ENCODE results near the gene ABHD16A.
"Not testable (repeated sequence)": the region's sequence is repeated elsewhere in the genome, so short reads cannot be mapped to it uniquely, and the experiment has no call there.

ABHD16A gene

DNA sequence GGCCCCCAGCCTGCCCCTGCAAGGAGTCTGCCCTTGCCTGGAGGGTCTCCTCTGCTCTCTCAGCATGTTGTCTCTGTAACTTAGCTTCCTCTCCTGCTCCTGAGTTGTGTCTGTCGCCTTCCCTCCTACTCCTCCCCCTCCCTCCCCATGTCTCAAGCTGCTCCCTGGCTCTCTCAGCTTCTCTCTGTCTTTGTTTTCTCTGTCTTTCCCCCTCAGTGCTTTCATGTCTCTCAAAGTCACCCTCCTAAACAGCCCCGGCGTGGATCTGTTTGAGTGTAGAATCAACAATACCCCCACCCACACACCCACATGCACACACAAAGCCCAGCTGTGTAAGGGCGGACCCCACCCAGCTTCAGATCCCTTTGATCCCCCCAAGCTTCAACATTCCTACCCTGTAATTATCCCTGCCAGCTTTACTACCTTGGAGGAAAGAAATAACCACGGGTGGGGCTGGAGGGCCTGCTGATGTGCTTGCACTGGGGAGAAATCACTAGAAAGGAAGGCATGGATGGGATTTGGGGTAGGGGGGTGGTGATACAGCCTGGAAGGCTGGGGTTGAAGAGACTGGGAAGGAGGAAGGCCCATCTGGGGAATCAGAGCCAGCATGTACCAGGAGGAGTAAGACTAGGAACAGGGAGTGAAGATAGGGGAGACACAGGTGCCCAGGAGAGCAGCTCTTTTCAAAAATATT, 11.0 kb upstream of the ABHD16A start:
- no peak for DNase-seq

DNA sequence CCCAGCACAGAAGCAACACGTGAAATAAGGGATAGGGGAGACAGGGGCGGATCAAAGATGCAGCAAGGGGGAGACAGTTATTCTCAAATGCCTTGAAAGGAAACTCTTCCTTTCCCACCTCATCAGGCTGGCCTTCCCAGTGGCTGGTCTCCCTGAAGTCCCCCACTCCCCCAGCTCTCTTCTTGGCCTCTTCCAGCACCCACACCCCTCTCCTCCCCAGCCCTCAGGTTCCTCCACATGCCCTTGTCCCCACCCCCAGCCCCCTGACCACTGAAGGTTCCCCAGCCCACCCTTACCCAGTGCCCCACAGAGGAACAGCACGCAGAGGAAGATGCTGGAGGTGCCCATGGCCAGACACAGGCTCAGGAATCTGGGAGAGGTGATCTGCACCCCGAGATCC, 10.3 kb upstream of the ABHD16A start:
- no peak for DNase-seq

DNA sequence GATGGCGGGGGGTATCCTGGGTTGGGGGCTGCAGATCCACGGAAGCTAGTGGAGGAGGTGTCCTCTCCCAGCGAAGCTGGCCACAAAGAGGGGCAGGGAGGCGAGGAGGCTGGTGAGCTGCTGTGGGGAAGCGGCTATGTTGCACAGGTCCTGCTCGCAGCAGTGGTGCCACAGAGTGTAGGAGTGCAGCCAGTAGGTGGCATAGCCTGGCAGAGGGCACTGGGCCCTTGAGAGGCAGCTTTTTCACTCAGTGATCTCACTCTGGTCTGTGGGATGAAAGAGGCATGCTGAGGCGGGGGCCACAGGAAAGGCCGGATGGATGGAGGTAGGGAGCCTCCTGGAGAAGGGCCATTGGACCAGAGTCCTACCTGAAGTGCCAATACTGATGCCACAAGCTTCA, 9.2 kb upstream of the ABHD16A start:
- no peak for DNase-seq

DNA sequence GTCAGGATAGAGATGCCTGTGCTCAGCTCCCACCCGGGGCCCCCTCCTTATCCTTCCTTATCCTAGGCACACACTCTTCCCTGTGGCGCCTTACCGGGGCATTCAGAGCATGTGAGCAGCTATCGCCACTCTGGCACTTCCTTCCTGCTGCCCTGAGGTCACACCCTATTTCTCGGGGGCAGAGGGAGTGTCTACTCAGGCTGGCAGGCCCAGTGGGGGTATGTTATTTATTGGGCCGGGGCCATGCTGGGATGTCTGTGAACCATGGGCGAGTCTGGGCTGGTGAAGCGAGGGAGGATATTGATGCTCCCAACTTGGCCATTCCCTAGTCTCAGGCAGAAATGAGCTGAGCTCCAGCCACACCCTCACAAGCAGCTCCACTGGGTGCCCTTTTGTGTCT, 8.1 kb upstream of the ABHD16A start:
- no peak for DNase-seq

DNA sequence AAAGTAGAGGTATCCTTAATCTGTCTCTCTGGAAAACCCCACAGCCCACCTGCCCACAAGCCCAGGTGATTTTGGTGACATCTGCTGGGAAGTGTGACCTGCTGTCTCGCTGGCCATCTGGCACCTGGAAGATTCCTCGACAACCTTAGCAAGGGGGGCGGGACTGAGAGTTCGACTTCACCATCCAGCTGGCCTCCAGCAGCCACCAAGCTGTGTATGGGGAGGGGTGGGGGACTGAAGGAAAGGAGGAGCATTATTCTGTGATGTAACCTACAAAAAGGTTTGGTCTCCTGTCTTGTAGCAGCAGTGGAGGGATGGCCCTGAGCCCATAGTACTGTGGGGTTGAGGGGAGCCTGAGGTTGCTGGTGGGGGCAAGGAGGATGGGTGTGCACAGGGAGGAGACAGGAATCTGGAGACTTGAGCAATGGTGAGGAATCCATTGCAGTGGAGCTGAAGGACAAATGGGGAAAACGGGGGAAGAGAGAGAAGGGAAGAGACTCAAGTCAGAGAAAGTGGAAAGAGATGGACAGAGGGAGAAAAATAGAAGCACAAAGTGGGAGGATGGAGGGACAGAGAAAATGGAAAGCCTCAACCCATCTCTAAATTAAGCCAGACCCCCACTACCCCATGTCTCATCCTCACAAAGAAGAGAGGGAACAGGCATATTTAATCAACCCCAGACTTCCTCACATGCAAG, 7.5 kb upstream of the ABHD16A start:
- no peak for DNase-seq

DNA sequence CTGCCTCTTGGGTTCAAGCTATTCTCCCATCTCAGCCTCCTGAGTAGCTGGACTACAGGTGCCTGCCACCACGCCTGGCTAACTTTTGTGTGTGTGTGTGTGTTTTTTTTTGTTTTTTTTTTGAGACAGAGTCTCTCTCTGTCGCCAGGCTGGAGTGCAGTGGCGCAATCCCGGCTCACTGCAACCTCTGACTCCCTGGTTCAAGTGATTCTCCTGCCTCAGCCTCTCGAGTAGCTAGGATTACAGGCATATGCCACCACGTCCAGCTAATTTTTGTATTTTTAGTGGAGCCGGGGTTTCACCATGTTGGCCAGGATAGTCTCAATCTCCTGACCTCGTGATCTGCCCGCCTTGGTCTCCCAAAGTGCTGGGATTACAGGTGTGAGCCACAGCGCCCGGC, 6.0 kb upstream of the ABHD16A start:
- not testable (repeated sequence) for DNase-seq

DNA sequence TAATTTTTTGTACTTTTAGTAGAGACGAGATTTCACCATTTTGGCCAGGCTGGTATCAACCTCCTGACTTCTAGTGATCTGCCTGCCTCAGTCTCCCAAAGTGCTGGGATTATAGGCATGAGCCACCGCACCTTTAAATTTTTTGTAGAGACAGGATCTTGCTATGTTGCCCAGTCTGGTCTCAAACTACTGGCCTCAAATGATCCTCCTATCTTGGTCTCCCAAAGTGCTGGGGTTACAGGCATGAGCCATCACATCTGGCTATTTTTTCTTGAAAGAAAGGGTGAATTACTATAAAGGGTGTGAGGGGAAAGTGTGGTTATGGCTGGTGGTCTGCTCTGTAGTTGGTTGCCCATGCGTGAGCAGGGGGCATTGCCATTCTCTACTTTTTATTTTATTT, 5.1 kb upstream of the ABHD16A start:
- DNase-seq: no peak

DNA sequence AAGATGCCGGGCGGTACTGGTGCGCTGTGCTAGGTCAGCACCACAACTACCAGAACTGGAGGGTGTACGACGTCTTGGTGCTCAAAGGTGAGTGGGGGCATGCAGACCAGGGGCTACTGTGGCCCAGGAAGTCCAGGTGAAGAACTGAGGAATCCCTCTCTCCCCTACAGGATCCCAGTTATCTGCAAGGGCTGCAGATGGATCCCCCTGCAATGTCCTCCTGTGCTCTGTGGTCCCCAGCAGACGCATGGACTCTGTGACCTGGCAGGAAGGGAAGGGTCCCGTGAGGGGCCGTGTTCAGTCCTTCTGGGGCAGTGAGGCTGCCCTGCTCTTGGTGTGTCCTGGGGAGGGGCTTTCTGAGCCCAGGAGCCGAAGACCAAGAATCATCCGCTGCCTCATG, 4.6 kb upstream of the ABHD16A start:
- no peak for DNase-seq

DNA sequence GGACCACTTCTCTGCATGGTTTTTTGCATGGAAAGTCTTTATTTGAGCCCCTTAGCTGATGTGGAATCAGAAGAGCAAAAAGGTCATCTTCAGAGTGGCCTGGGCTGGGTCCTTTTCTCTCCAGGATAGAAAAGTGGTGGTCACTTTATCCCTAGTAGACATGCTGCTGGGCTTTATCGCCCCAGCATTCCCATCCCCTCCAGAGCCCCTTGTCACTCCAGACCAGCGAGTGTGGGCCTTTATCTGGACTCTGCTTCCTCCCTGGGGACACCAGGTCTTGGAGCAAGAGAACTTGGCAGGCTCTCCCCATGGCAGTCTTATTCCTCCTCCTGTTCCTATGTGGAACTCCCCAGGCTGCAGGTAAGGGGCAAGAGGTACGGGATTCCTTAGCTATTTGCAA, 3.5 kb upstream of the ABHD16A start, which contains the start of gene LY6G6F:
TSS of gene LY6G6F (plus strand) at position 268 of the 400 bp plus-strand sequence. CDS start at position 309, 41 bp downstream.
- no peak for DNase-seq

DNA sequence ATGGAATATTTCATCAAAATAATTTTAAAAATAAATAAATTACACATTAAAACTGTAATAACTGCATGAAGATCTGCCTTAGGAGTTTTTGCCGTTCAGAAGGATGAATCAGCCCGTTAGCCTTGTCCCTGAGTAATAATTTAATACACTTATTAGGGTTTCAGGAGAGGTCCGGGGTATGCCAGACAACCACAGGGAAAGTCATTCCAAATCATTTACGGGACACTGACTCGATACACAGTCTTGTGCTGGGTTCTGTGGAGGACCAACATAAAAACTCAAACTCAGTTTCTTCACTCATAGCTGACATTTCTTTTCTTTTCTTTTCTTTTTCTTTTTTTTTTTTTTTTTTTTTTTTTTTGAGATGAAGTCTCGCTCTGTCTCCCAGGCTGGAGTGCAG, 2.8 kb upstream of the ABHD16A start:
- DNase-seq: no peak

DNA sequence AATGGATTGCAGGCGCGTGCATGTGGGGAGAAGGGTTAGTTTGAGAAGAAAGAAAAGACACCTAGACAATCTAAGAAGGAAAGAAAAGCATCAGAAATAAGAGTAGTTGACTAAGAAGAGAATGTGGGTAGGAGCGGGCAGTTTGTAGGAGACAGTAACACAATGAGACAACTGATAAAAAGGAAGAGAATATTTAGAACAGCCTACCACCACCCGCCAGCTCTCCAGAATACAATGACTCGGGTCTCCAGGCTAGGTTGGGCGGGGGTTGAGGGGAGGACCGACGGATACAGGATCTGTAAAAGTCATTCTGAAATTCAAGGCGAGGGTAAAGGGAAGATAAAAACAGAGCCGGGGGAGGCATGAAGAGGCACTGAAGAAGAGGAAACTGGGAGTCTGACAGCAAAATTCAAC, 712 bp downstream of the ABHD16A start:
- no peak for DNase-seq

DNA sequence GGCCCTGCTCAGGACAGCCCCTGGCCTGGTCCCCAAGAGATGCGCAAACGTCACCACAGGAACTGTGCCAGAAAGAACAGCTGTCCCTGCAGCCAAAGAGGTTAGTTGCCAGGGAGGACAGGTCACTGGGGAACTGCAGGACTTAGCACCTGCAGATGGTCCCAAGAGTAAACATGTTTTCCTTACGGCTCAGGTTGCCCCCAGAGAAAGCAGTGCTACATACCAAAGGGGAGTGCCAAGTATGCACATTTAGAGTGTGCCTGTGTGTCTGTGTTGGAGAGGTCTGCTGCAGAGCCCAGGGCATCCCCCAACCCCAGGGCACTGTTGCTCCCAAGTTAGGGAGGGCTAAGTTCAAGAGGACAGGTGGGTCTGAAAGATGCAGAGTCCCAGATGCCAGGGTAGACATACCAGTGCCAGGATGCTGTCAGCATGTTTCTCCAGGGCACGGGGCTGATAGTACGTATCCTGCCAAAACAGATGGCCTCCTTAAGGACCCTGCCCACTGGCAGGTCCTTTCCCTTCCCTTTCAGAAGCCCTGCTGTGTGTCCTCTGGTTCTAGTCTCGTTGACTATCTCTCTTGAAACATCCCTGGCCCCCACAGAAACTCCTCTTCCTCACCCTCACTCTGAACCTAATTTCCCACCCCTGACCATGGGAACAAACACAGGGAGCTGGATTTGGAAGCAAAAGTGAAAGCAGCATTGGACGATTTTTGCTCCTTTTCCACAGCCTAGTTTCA, 1.3 kb downstream of the ABHD16A start:
- no peak for DNase-seq

DNA sequence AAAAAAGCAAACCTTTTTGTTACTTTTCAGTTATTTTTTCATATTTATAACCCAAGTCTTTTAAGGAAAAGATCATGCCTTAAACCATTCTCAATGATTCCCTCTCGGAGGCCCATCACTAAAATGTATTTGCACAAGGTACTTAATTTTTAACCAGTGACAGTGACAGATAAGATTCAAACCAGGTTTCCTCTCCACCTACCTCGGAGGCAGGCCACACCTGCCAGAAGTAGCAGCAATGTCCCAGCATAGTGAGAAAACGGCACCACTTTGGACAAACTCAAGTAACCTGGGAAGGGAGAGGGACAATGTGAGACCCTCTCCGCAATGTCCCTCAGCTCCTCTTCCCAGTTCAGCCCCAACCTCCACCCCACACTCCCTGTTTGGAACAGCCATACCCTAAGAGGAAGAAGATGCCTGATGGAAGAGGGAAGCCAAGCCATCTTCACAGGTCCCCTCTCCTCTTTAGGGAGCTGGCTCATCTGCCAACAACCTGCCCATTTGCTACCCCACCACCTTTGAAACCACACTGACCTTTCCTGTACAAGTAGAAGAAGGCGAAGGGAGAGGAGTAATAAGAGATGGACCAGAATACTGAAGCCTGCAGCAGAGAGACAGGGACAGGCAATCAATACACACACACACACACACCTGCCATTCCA, 2.3 kb downstream of the ABHD16A start:
- no peak for DNase-seq

DNA sequence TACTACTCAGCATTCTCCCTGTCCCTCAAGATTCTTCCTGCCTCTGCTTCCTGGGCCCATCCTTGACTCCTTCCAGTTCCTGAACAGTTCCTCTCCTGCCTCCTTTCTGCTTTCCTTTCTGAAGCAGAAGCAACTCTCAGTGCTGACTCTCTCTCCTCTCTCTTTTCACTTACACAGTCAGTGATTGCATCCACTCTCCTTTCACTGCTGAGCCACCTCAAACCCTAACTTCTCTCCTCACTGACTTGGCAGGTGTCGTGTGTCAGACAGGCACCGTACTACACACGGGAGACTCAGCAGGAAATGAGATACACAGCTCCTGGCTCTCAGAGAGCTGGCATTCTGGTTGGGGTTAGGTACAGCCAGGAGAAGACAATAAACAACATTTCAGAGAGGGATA, 5.6 kb downstream of the ABHD16A start:
- DNase-seq: no peak

DNA sequence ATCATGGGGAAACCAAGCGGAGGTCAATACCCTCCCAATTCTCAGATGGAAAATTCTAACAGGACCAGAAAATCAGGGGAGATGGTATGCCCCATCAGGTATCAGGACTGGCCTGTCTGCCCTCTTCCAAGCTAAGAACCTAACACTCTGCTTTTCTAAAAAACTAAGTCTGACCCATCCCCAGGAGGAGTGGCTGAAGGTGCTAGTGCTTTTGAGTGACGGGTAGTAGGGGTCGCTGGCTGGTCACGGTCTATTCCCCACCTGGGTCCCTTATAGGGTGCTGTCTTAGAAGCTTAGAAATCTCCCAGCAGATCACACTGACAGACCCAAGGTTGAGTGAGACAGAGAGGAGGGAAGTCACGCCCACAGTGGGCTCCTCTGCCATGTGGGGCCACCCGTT, 9.6 kb downstream of the ABHD16A start:
- no peak for DNase-seq

DNA sequence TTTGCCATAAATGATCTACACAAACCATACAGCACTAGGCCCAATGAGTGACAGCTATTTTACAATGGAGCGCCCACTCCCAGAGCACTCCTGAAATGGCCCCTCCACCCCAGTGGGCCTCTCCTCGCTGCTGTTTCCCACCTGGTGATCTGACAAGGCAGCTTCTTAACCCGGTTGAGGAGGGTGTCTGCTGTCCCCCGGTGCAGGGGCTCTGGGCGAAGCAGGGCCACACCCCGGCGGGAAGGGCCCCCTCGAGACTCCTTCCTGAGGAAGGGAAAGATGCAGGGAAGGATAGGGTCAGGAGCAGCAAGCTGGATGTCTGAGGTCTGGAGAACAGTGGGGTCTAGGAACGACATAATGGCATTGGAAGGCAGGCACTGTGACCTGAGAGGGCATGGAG, 10.2 kb downstream of the ABHD16A start:
- DNase-seq: no peak

DNA sequence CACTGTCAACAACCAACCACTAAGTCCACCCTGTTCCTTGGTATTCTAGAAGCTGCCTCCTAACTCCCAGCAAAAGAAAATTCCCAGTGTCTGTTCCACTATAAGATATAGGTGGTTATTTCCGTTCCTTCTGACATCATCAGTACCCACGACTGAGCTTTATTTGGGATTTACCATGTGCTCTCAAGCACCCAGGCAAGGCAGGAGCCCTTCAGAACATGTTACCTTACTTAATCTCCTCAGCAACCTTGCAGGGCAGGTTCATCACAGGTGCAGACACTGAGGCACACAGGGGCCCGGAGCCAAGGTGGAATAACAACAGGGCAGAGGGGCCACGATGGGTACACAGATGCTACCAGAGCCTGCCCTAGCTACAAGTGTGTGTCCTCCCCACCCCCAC, 10.8 kb downstream of the ABHD16A start:
- DNase-seq: no peak

DNA sequence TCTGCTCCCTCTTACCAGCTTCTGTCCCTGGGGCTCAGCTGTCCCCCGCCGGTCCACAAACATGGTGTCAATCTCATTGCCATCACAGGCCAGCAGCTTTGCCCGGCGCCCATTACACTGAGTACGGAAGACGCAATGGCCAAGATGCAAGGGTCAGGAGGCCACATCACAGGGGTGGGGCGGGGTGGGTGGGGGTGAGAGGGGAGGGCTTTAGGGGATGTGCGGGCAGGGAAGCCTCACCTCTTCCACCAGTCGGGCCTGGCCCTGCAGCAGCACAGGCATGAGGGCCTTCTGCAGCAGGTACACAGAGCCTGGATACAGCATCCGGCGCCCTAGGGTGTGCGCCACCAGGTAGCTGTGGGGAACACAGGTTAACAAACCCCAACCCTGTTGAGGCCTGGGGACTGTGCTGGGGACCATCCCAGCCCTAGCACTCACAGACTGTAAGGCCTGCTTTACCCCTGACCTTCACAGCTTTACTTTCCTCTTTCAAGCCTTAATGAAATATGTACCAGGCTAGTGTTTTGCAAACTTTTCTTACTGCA, 11.5 kb downstream of the ABHD16A start:
- no peak for DNase-seq

DNA sequence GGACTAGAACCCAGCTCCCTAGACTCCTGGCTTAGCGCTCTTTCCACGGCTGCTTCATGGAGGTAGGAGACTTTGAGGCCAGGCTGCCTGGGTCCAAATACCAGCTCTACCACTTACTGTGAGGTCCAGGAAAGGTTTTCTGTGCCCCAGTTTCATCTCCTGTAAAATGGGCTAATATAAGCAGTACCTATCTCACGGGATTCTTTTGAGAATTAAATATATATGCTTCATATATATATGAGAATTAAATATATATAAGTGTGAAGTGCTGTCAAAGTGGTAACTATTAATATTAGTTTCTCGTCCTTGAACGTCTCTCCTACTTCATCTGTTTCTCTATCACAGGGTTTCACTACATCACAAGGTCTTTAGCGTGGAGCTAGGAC, 12.1 kb downstream of the ABHD16A start:
- no peak for DNase-seq

DNA sequence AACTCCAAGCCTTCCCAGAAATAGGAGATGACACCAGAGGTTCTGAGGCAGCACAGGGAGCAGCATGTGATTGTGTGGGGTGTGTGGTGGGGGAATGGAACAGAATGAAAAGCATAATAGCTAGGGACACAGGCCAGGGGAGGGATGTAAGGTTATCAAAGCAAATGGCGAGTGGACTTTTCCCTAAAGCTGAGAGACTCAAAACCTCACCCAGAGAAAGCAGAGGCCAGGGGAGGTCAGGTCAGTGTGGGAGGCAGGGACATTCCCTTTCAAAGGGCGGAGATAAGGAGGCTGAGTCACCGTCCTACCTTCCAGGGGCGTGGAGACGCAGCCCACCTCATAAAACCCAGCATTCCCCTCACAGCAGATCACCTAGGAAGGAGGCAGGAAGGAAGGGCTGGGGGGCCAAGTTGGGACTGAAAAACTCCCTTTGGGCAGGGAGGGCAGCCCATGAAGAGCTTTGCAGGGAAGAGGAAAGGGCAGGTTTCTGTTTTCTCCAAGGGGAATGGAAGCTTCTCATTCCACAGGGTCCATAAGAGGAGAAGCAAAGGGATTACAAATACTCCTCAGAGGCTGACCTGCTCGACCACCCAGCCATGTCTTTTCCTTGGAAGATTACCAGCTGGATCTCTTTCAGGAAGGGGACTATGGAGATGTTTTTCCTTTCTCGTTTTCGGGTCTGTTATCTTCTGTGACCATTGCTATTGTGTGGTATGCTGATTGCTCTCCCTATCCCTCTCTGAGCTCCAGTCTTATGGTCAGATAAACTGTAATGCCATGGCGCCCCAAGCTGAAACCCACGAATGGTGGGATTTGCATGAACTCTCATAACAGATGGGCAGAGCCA, 12.7 kb downstream of the ABHD16A start:
- DNase-seq: no peak

DNA sequence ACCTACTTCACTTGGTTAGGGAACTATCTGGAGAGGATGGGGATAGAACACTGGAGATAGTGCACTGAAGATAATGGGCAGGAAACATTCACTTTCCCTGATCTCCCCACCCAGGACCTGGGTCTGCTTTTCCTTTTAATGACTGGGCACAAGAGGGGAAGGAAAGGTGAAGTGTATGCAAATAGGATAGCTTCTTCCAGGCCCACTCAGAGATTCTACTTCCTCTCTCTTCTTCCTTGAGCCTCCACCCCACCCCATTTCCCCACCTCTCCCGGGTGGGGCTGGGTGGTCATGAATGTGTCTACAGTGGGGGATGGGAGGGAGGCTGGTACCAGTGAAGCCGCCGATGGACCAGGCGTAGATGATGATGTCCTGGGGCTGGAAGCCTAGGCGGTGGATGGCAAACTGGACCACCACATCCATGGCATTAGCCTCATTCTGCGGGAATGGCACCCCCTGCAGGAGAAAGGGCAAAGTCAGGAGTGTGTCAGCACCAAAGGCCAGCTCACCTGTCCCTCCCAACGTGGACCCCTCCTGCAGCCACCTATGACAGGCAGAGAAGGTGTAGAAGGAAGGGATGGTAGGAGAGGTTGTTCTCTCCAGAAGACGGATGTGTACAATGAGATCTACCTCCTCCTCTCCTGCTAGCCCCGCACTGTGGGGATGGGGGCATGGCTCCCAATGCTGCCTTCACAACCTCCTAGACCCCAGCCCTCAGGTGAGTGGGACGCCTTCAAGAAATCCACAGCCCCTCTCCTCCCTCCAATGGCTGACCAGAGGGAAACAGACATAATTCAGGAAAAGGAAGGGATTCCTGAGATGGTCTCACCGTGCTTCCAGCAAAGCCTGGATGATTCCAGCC, 13.6 kb downstream of the ABHD16A start:
- DNase-seq: no peak
